PC-9 (cell line): Measurements from ENCODE around the gene VPS16. TPM values are rescaled to one million over a fixed set of nuclear protein-coding genes. Genes with fewer than 3 reads are reported as not detected.

ENCODE experiments used
- BruUV-seq: library from RNA; stranded (reverse); fragments of 400-500 nt; replicated peaks from 2 replicates; lab custom pipeline; 2021; lab: Mats Ljungman, UMichigan
- CTCF ChIA-PET: fragments of 300-600 bp; sonication (Branson Sonifier 250); formaldehyde crosslinking; loops from one replicate; lab custom pipeline; 2022; ENCODE audit warnings: antibody characterized with exemption; lab: Charles Lee
- POLR2A ChIA-PET: fragments of 300-600 bp; sonication (Branson Sonifier 250); formaldehyde crosslinking; loops from one replicate; lab custom pipeline; 2022; ENCODE audit warnings: antibody characterized with exemption; ENCODE audit not compliant: unreplicated experiment; lab: Charles Lee
- DNase-seq, 2 experiments: peaks; one replicate each; pipeline versions ENCODE4 v3.0.0 to v3.0.0-alpha.2; 2015 to 2022; ENCODE audit warnings: mixed read lengths in 1 of 2
- H2AFZ ChIP-seq: fragments of 200-600 bp; sonication (generic); 2 replicates; pipeline ENCODE4 v1.8.1; 2017; ENCODE audit warnings: antibody characterized with exemption
- H3F3A ChIP-seq: fragments of 200-600 bp; sonication (generic); 2 replicates; pipeline ENCODE4 v1.8.1; 2017; ENCODE audit warnings: antibody characterized with exemption, mild to moderate bottlenecking, low read depth; ENCODE audit not compliant: insufficient read depth
- H3K27ac ChIP-seq: fragments of 200-600 bp; sonication (generic); 2 replicates; pipeline ENCODE4 v1.6.1; 2016; ENCODE audit warnings: mixed run types
- H3K27me3 ChIP-seq: fragments of 200-600 bp; sonication (generic); 2 replicates; pipeline ENCODE4 v1.6.1; 2016; ENCODE audit warnings: low read depth, mixed run types; ENCODE audit not compliant: insufficient read depth
- H3K36me3 ChIP-seq: fragments of 200-600 bp; sonication (generic); 2 replicates; pipeline ENCODE4 v1.6.1; 2016; ENCODE audit warnings: low read depth, mixed run types
- H3K4me1 ChIP-seq: fragments of 200-600 bp; sonication (generic); replicated peaks from 2 replicates; pipeline ENCODE4 v1.6.1; 2016; ENCODE audit warnings: mixed run types; ENCODE audit not compliant: insufficient read depth
- H3K4me2 ChIP-seq: fragments of 200-600 bp; sonication (generic); 2 replicates; pipeline ENCODE4 v1.6.1; 2017; ENCODE audit warnings: mixed run types
- H3K4me3 ChIP-seq: fragments of 200-600 bp; sonication (generic); 2 replicates; pipeline ENCODE4 v1.6.1; 2016; ENCODE audit warnings: mixed run types
- H3K79me2 ChIP-seq: fragments of 200-600 bp; sonication (generic); 2 replicates; pipeline ENCODE4 v1.6.1; 2017; ENCODE audit warnings: low read depth, mixed run types
- H3K9me2 ChIP-seq: fragments of 200-600 bp; sonication (generic); 2 replicates; pipeline ENCODE4 v1.8.1; 2017; ENCODE audit warnings: mild to moderate bottlenecking; ENCODE audit not compliant: insufficient read depth
- H3K9me3 ChIP-seq: fragments of 200-600 bp; sonication (generic); 2 replicates; pipeline ENCODE4 v1.8.1; 2016; ENCODE audit warnings: low read depth; ENCODE audit not compliant: insufficient read depth
- H4K20me1 ChIP-seq: fragments of 200-600 bp; sonication (generic); 2 replicates; pipeline ENCODE4 v1.8.1; 2017; ENCODE audit not compliant: insufficient read depth
- CTCF ChIP-seq: fragments of 200-600 bp; sonication (generic); conservative IDR thresholded peaks from 2 replicates; pipeline ENCODE4 v1.6.1; 2017; ENCODE audit warnings: mixed run types, antibody characterized with exemption, mild to moderate bottlenecking, moderate library complexity
- EZH2 ChIP-seq: fragments of 200-600 bp; sonication (generic); IDR thresholded peaks from 2 replicates; pipeline ENCODE4 v1.8.0; 2017; ENCODE audit warnings: antibody characterized with exemption, low read depth
- intact Hi-C: fragments of 100-400 bp; cut with micrococcal nuclease; formaldehyde crosslinking; loops from one replicate; pipeline ENCODE4 v1.10.0; 2022; ENCODE audit not compliant: unreplicated experiment
- total RNA-seq: library from RNA; stranded (reverse); gene quantifications from 2 replicates; pipeline ENCODE4 v1.2.3, GENCODE V29; 2021

VPS16 gene
- total RNA-seq, 1 experiment from 2014 or later = 31.9 TPM

- TF ChIP-seq EZH2 = no peak
- TF ChIP-seq CTCF = no peak
- Histone ChIP-seq H3K9me2 (no peaks in the 10 kb centered on the region), H3K4me1 (peaks cover 28% of the 10 kb centered on the region), H3K36me3 (no peaks in the 10 kb centered on the region), H3K79me2 (no peaks in the 10 kb centered on the region), H3K27ac (peak within 1 kb of the TSS; percentile 63), H3F3A (peaks cover 21% of the 10 kb centered on the region), H2AFZ (no peak within 1 kb of the TSS), H3K27me3 (no peaks in the 10 kb centered on the region), H3K9me3 (no peaks in the 10 kb centered on the region), H3K4me3 (no peak within 1 kb of the TSS), H4K20me1 (no peaks in the 10 kb centered on the region), H3K4me2 (peak within 1 kb of the TSS; percentile 71)
- ChIA-PET CTCF (no interaction called here), POLR2A (no interaction called here)
- no TSS peak for BruUV-seq
- intact Hi-C loops = no loop called here
- no peak for DNase-seq
Measured at GRCh38 chr20:2816030-2816582, 24.4 kb upstream of the VPS16 start, which contains the start of gene TMEM239. TMEM239 (plus strand) TSS chr20:2816364; CDS start chr20:2816555, 191 bp downstream.

- H4K20me1 ChIP-seq = no peaks in the 10 kb centered on the region
- no peaks in the 10 kb centered on the region for H3K27me3 ChIP-seq
- intact Hi-C loops = no loop called here
- H2AFZ ChIP-seq = no peak overlapping the region
- TF ChIP-seq CTCF = no peak
- TF ChIP-seq EZH2 = no peak
- H3K4me1 ChIP-seq = peaks cover 28% of the 10 kb centered on the region
- ChIA-PET CTCF (no interaction called here), POLR2A (no interaction called here)
- no peak overlapping the region for H3K4me2 ChIP-seq
- H3K79me2 ChIP-seq = no peaks in the 10 kb centered on the region
- H3F3A ChIP-seq = peaks cover 21% of the 10 kb centered on the region
- no TSS peak for BruUV-seq
- H3K9me2 ChIP-seq = no peaks in the 10 kb centered on the region
- no peak overlapping the region for H3K27ac ChIP-seq
- no peak for DNase-seq
- no peaks in the 10 kb centered on the region for H3K9me3 ChIP-seq
- no peaks in the 10 kb centered on the region for H3K36me3 ChIP-seq
- H3K4me3 ChIP-seq = no peak overlapping the region
Measured at GRCh38 chr20:2816583-2817340, 23.8 kb upstream of the VPS16 start.

GRCh38 chr20:2817341-2817726 lies 23.2 kb upstream of the VPS16 start:
- CTCF ChIA-PET = no interaction called here
- DNase-seq = no peak
- TF ChIP-seq EZH2 (no peak), CTCF (no peak)
- Histone ChIP-seq H3K4me2 (no peak overlapping the region), H4K20me1 (no peaks in the 10 kb centered on the region), H3K4me1 (peaks cover 28% of the 10 kb centered on the region), H3K9me3 (no peaks in the 10 kb centered on the region), H3K79me2 (no peaks in the 10 kb centered on the region), H2AFZ (no peak overlapping the region), H3F3A (peaks cover 21% of the 10 kb centered on the region), H3K36me3 (no peaks in the 10 kb centered on the region), H3K4me3 (no peak overlapping the region), H3K27ac (no peak overlapping the region), H3K27me3 (no peaks in the 10 kb centered on the region), H3K9me2 (no peaks in the 10 kb centered on the region)
- intact Hi-C loops = no loop called here
- BruUV-seq = no TSS peak
- POLR2A ChIA-PET = no interaction called here
